ENCODE data around the gene ZDHHC8. TPM values are rescaled to one million over a fixed set of nuclear protein-coding genes. Genes with fewer than 3 reads are reported as not detected.

The ZDHHC8 gene
- total and polyA plus RNA-seq, 7 donors = 1.8 to 26.0 (median 5.4) TPM

- Histone ChIP-seq H3K27ac (no peak overlapping the region), H3K4me1 (no peaks in the 10 kb centered on the region), H3K36me3 (peaks cover 42 to 90% (median 52%) of the 10 kb centered on the region in 4 donors), H3K9me3 (no peaks in the 10 kb centered on the region), H3K4me3 (no peak overlapping the region), H3K27me3 (no peaks in the 10 kb centered on the region)
- WGBS, 2 donors = 86 to 90% methylated on average over 13 of the region's 13 CpGs
- no peak for DNase-seq
- no peak for TF ChIP-seq EP300 (IDR thresholded peaks at IDR 0.05)
- TF ChIP-seq POLR2AphosphoS5 (IDR thresholded peaks at IDR 0.05) = no peak
- TF ChIP-seq CTCF (IDR thresholded peaks at IDR 0.05) = no peak
- no peak for TF ChIP-seq POLR2A (IDR thresholded peaks at IDR 0.05)
- intact Hi-C loops (cut with DNase I) = no loop called here
Observed at GRCh38 chr22:20107951-20108756, 23.4 kb upstream of the ZDHHC8 start.

- Histone ChIP-seq H3K27ac (no peak overlapping the region), H3K36me3 (peaks cover 42 to 95% (median 55%) of the 10 kb centered on the region in 4 donors), H3K27me3 (no peaks in the 10 kb centered on the region), H3K4me3 (no peak overlapping the region), H3K9me3 (no peaks in the 10 kb centered on the region), H3K4me1 (no peaks in the 10 kb centered on the region)
- DNase-seq = no peak
- intact Hi-C loops (cut with DNase I) = no loop called here
- no peak for TF ChIP-seq EP300 (IDR thresholded peaks at IDR 0.05)
- no peak for TF ChIP-seq POLR2A (IDR thresholded peaks at IDR 0.05)
- TF ChIP-seq POLR2AphosphoS5 (IDR thresholded peaks at IDR 0.05) = no peak
- no peak for TF ChIP-seq CTCF (IDR thresholded peaks at IDR 0.05)
- WGBS, 2 donors = 89 to 94% methylated on average over 12 of the region's 12 CpGs
Observed at GRCh38 chr22:20108757-20109230, 22.8 kb upstream of the ZDHHC8 start.

DNA sequence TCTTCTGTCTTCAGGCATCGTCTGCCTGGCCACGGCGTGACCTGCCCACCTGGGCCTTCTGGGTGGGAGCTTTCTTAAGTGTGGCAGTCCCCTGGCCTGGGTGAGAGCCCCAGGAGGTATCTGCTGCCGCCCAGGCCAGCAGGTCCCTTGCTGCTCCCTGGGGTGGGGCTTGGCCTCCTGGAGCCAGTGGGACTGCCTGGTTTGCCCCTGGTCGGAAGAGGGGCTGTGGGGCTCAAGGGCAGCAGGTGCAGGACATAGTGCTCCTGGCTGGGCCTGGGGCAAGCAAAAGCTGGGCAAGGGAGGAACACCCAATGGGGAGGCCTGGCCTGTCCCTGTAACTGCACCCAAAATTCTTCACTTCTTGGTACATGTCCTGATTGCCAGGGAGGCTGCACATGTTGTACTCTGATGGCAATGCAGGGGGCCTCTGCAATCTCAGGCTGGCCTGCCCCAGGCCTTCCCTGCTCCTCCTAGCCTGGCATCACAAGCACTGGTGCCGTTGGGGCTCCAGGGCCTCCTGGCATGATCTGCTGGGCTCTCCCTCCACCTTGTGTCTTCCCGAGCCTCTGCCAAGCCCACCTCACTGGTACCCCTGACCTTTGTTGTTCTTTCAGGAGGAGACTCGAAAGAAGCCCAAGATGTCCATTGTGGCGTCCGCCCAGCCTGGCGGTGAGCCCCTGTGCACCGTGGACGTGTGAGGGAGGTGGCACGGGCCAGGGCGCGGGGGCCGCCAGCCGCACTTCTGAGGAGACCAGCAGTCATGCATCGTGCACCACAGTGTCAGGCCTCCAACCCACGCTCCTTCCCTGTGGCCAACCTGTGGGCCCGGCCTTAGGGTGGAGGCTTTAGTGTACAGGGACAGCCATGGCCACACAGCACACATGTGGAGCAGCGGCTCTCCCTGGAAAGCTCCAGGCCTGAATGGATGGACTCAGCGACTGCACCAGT lies 21.9 kb upstream of the ZDHHC8 start:
- peaks cover 41 to 99% (median 59%) of the 10 kb centered on the region in 4 donors for H3K36me3 ChIP-seq
- DNase-seq = no peak
- H3K27me3 ChIP-seq = no peaks in the 10 kb centered on the region
- H3K27ac ChIP-seq = no peak overlapping the region
- H3K9me3 ChIP-seq = no peaks in the 10 kb centered on the region
- H3K4me1 ChIP-seq = no peaks in the 10 kb centered on the region
- 86 to 89% methylated on average over 23 of the region's 23 CpGs for WGBS, 2 donors
- H3K4me3 ChIP-seq = no peak overlapping the region
- intact Hi-C loops (cut with DNase I) = loop anchor here (10.0 kb wide), 2 partner anchors 125 to 155 kb away; no protein-coding TSS in a partner anchor
- TF ChIP-seq POLR2AphosphoS5 (IDR thresholded peaks at IDR 0.05) (no peak), CTCF (IDR thresholded peaks at IDR 0.05) (no peak), EP300 (IDR thresholded peaks at IDR 0.05) (no peak), POLR2A (IDR thresholded peaks at IDR 0.05) (no peak)

DNA sequence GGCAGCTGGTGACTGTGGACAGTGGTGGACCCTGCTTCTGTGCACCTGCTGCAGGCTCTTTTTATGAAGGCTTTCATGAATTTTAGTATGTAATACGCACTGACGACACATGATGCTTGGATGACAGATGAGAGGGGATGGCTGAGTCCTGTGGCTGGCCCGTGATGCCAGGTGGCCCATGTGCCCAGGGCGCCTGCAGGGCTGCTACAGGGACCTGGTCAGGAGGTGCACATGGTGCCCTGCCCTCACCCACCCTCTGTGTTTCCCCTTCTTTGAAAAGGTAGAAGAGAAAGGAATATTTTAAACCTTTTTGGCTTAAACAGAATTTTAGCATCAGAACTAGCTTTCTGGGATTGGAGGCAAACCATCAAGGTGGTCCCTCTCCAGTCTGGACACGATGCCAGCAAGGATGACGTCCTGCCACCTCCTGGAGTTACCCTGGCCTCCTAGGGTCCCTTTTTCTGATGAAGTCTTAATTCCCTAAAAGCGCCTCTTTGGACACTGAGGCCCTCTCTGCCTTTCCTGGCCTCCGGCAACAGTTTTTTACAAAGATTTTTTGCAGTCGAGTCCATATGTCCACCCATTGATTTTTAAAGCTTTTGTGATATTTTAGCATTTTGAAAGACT lies 21.1 kb upstream of the ZDHHC8 start:
- Histone ChIP-seq H3K4me1 (peaks cover 0 to 5% (median 3%) of the 10 kb centered on the region in 4 donors), H3K4me3 (no peak overlapping the region), H3K27ac (no peak overlapping the region), H3K9me3 (no peaks in the 10 kb centered on the region), H3K36me3 (peaks cover 39 to 96% (median 62%) of the 10 kb centered on the region in 4 donors), H3K27me3 (no peaks in the 10 kb centered on the region)
- DNase-seq = no peak
- intact Hi-C loops (cut with DNase I) = loop anchor here (10.0 kb wide), 2 partner anchors 126 to 156 kb away; no protein-coding TSS in a partner anchor
- no peak for TF ChIP-seq EP300 (IDR thresholded peaks at IDR 0.05)
- TF ChIP-seq CTCF (IDR thresholded peaks at IDR 0.05) = no peak
- no peak for TF ChIP-seq POLR2AphosphoS5 (IDR thresholded peaks at IDR 0.05)
- TF ChIP-seq POLR2A (IDR thresholded peaks at IDR 0.05) = no peak
- 90 to 92% methylated on average over 9 of the region's 9 CpGs for WGBS, 2 donors
